HG03565 (cell line): Measurements from ENCODE around the gene IFIT5.
"Not testable (repeated sequence)": the region's sequence is repeated elsewhere in the genome, so short reads cannot be mapped to it uniquely, and the experiment has no call there.

Experiments used
- ATAC-seq: cut with Tn5 transposase; IDR thresholded peaks from one replicate; pipeline ENCODE4 v1.9.1; 2021; ENCODE audit warnings: mild to moderate bottlenecking, moderate library complexity; ENCODE audit not compliant: unreplicated experiment

Gene IFIT5

GRCh38 chr10:89414146-89414878 is at the start of gene IFIT5:
IFIT5 (plus strand) TSS chr10:89414568; CDS start chr10:89414799, 231 bp downstream.
- ATAC-seq: peak; percentile 69

GRCh38 chr10:89367529-89367928 is 46.8 kb upstream of the IFIT5 start:
- peak; percentile 59 for ATAC-seq

- ATAC-seq: no peak
Observed at GRCh38 chr10:89368129-89368528, 46.2 kb upstream of the IFIT5 start.

- no peak for ATAC-seq
Observed at GRCh38 chr10:89369156-89370105, 44.9 kb upstream of the IFIT5 start.

- no peak for ATAC-seq
Observed at GRCh38 chr10:89371079-89371478, 43.3 kb upstream of the IFIT5 start.

- ATAC-seq: no peak
Observed at GRCh38 chr10:89371987-89372386, 42.4 kb upstream of the IFIT5 start.

- ATAC-seq: no peak
Observed at GRCh38 chr10:89373916-89374711, 40.3 kb upstream of the IFIT5 start.

- no peak for ATAC-seq
Observed at GRCh38 chr10:89374713-89375141, 39.6 kb upstream of the IFIT5 start.

- no peak for ATAC-seq
Observed at GRCh38 chr10:89377705-89378637, 36.4 kb upstream of the IFIT5 start, which contains the start of gene IFIT1B. IFIT1B (plus strand) TSS chr10:89378056; CDS start chr10:89378136, 80 bp downstream.

- ATAC-seq: no peak
Observed at GRCh38 chr10:89379103-89379502, 35.3 kb upstream of the IFIT5 start.

- no peak for ATAC-seq
Observed at GRCh38 chr10:89382757-89383156, 31.6 kb upstream of the IFIT5 start.

- no peak for ATAC-seq
Observed at GRCh38 chr10:89384474-89385340, 29.7 kb upstream of the IFIT5 start.

- no peak for ATAC-seq
Observed at GRCh38 chr10:89388806-89389205, 25.6 kb upstream of the IFIT5 start.

GRCh38 chr10:89389254-89389653 is 25.1 kb upstream of the IFIT5 start:
- no peak for ATAC-seq

GRCh38 chr10:89390476-89391225 is 23.7 kb upstream of the IFIT5 start:
- ATAC-seq: no peak

GRCh38 chr10:89391226-89391576 is 23.2 kb upstream of the IFIT5 start:
- not testable (repeated sequence) for ATAC-seq

- peak; percentile 77 for ATAC-seq
Observed at GRCh38 chr10:89391907-89392756, 22.2 kb upstream of the IFIT5 start, which contains the start of gene IFIT1. IFIT1 (plus strand) TSS chr10:89392623; CDS start chr10:89392713, 90 bp downstream.
